Testis (tissue), 2 donors: ENCODE results near the gene GABRD.

Experiments used
- POLR2A ChIP-seq: fragments of 450-650 bp; IDR thresholded peaks from one replicate; pipeline ENCODE4 v1.6.1; 2017; ENCODE audit warnings: antibody characterized with exemption, mild to moderate bottlenecking, moderate library complexity
- TF ChIP-seq, protein P1 (sequence below), 3 experiments: fragments of 450-650 bp in 2 of 3; fragments of 200-600 bp in 1 of 3; sonication (generic) in 1 of 3; IDR thresholded peaks; one replicate each; pipeline ENCODE4 v1.5.1; 2016 to 2019; ENCODE audit warnings: antibody characterized with exemption in 3 of 3, mild to moderate bottlenecking in 2 of 3, moderate library complexity in 1 of 3

GRCh38 chr1:2080140-2080539 is 61.0 kb downstream of the GABRD start:
- TF ChIP-seq, protein P1, sequence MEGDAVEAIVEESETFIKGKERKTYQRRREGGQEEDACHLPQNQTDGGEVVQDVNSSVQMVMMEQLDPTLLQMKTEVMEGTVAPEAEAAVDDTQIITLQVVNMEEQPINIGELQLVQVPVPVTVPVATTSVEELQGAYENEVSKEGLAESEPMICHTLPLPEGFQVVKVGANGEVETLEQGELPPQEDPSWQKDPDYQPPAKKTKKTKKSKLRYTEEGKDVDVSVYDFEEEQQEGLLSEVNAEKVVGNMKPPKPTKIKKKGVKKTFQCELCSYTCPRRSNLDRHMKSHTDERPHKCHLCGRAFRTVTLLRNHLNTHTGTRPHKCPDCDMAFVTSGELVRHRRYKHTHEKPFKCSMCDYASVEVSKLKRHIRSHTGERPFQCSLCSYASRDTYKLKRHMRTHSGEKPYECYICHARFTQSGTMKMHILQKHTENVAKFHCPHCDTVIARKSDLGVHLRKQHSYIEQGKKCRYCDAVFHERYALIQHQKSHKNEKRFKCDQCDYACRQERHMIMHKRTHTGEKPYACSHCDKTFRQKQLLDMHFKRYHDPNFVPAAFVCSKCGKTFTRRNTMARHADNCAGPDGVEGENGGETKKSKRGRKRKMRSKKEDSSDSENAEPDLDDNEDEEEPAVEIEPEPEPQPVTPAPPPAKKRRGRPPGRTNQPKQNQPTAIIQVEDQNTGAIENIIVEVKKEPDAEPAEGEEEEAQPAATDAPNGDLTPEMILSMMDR (IDR thresholded peaks at IDR 0.05): no peak
- no peak for TF ChIP-seq POLR2A
